PC-3 (cell line): ENCODE results near the gene FAM120B. TPM values are rescaled to one million over a fixed set of nuclear protein-coding genes. Genes with fewer than 3 reads are reported as not detected.

Source experiments
- ATAC-seq: fragments of 200-7000 bp; cut with Tn5 transposase; 2 replicates; pipeline ENCODE4 v1.9.1; 2020; ENCODE audit warnings: mild to moderate bottlenecking, moderate library complexity
- BruUV-seq: library from RNA; stranded (reverse); fragments of 400-500 nt; replicated peaks from 2 replicates; lab custom pipeline; 2021; lab: Mats Ljungman, UMichigan
- CTCF ChIA-PET: fragments of 300-600 bp; sonication (Branson Sonifier 250); formaldehyde crosslinking; loops from one replicate; lab custom pipeline; 2022; ENCODE audit warnings: antibody characterized with exemption; lab: Charles Lee
- POLR2A ChIA-PET: fragments of 300-600 bp; sonication (Branson Sonifier 250); formaldehyde crosslinking; loops from one replicate; lab custom pipeline; 2022; ENCODE audit warnings: antibody characterized with exemption; ENCODE audit not compliant: unreplicated experiment; lab: Charles Lee
- DNase-seq: peaks from one replicate; pipeline ENCODE4 v3.0.0-alpha.2; 2015
- H2AFZ ChIP-seq: fragments of 300-600 bp; sonication (generic); 2 replicates; pipeline ENCODE4 v1.6.0; 2016; ENCODE audit warnings: antibody characterized with exemption, low read length
- H3F3A ChIP-seq: fragments of 300-600 bp; sonication (generic); one replicate; pipeline ENCODE4 v1.6.0; 2017; ENCODE audit warnings: antibody characterized with exemption, low read length, control low read depth, mild to moderate bottlenecking; ENCODE audit not compliant: unreplicated experiment
- H3K27ac ChIP-seq: fragments of 300-600 bp; sonication (generic); 2 replicates; pipeline ENCODE4 v1.5.1; 2016; ENCODE audit warnings: mild to moderate bottlenecking, low read length
- H3K27me3 ChIP-seq: fragments of 300-600 bp; sonication (generic); 2 replicates; pipeline ENCODE4 v1.6.1; 2016; ENCODE audit warnings: low read length, mixed read lengths
- H3K36me3 ChIP-seq: fragments of 300-600 bp; sonication (generic); 2 replicates; pipeline ENCODE4 v1.6.1; 2016; ENCODE audit warnings: low read depth, mixed run types, low read length, mixed read lengths
- H3K4me1 ChIP-seq: fragments of 300-600 bp; sonication (generic); 2 replicates; pipeline ENCODE4 v1.5.1; 2016; ENCODE audit warnings: low read length; ENCODE audit not compliant: insufficient read depth
- H3K4me2 ChIP-seq: fragments of 300-600 bp; sonication (generic); 2 replicates; pipeline ENCODE4 v1.6.0; 2016; ENCODE audit warnings: low read length
- H3K4me3 ChIP-seq: fragments of 300-600 bp; sonication (generic); 2 replicates; pipeline ENCODE4 v1.5.1; 2016; ENCODE audit warnings: mild to moderate bottlenecking, low read length, mixed read lengths
- H3K79me2 ChIP-seq: fragments of 300-600 bp; sonication (generic); 2 replicates; pipeline ENCODE4 v1.6.1; 2017; ENCODE audit warnings: low read length, mixed read lengths
- H3K9ac ChIP-seq: fragments of 300-600 bp; sonication (generic); 2 replicates; pipeline ENCODE4 v1.6.0; 2016; ENCODE audit warnings: mild to moderate bottlenecking, low read length
- H3K9me2 ChIP-seq: fragments of 300-600 bp; sonication (generic); replicated peaks from 2 replicates; pipeline ENCODE4 v1.6.1; 2016; ENCODE audit warnings: mixed run types, low read length, mixed read lengths
- H3K9me3 ChIP-seq: fragments of 300-600 bp; sonication (generic); 2 replicates; pipeline ENCODE4 v1.6.1; 2016; ENCODE audit warnings: low read length, mixed read lengths
- H4K20me1 ChIP-seq: fragments of 300-600 bp; sonication (generic); 2 replicates; pipeline ENCODE4 v1.6.1; 2016; ENCODE audit warnings: low read length, mixed read lengths
- EZH2 ChIP-seq: fragments of 300-600 bp; sonication (generic); IDR thresholded peaks from one replicate; pipeline ENCODE4 v1.6.1; 2017; ENCODE audit warnings: antibody characterized with exemption, mild to moderate bottlenecking, low read length; ENCODE audit not compliant: unreplicated experiment
- EZH2phosphoT487 ChIP-seq: fragments of 300-600 bp; sonication (generic); IDR thresholded peaks from 2 replicates; pipeline ENCODE4 v1.6.1; 2018; ENCODE audit warnings: mild to moderate bottlenecking, antibody characterized with exemption, low read length, borderline replicate concordance
- intact Hi-C: fragments of 100-400 bp; cut with micrococcal nuclease; formaldehyde crosslinking; loops from 2 replicates; pipeline ENCODE4 v1.9.0; 2023
- total RNA-seq: library from RNA; depleted of rRNA; stranded (reverse); fragments of >200 nt; gene quantifications from 2 replicates; pipeline ENCODE4 v1.2.3, GENCODE V29; 2014
- TF ChIP-seq, protein P1 (sequence below): fragments of 300-600 bp; sonication (generic); conservative IDR thresholded peaks from 2 replicates; pipeline ENCODE4 v1.5.1; 2017; ENCODE audit warnings: antibody characterized with exemption, low read depth, mild to moderate bottlenecking, low read length

FAM120B gene
- total RNA-seq, 1 experiment from 2014 or later, result 8.7 TPM

DNA sequence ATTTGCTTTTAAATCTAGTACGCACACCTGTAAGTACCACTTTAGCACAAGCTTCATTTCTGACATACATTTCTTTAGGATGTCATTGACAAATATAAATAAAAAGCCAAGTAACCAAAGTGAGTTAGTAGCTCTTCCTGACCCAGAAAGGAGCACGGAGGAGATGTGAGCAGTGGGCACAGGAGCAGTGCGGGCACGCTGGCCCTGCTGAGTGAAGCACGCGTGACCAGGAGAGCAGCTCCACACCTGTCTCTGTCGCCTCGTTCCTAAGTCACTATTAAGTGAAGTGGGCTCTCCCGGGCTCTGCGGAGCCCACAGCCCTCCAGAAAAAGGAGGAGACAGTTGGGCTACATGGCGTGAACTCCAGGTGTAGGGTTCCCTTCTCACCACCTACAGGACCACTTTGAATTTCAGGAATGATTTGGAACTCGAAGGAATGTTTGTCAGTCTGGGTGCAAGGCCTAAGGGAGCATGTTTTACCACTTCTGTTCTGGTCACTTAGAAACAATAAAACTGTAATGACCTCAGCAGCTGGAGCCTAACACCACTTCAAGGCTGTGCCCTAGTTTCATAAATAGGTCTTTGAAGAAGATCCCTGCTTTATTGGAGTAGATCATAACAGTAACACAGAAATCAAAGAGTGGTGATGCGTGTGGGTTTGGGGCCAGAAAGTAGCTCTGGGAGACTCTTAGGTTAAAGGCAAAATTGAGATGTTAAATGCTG lies 95.9 kb downstream of the FAM120B start:
- ChIA-PET POLR2A (interaction anchor here (0.5 kb wide), 1 partner anchor 12 kb away, joined by 3 read pairs; no protein-coding TSS in a partner anchor), CTCF (no interaction called here)
- no TSS peak for BruUV-seq
- Histone ChIP-seq H3K27me3 (no peaks in the 10 kb centered on the region), H3K27ac (no peak overlapping the region), H3K79me2 (no peaks in the 10 kb centered on the region), H3K9me3 (no peaks in the 10 kb centered on the region), H2AFZ (no peak overlapping the region), H3K36me3 (no peaks in the 10 kb centered on the region), H3K9ac (no peak overlapping the region), H4K20me1 (no peaks in the 10 kb centered on the region), H3K4me3 (no peak overlapping the region), H3K4me1 (peaks cover 20% of the 10 kb centered on the region), H3K9me2 (no peaks in the 10 kb centered on the region), H3F3A (no peaks in the 10 kb centered on the region), H3K4me2 (no peak overlapping the region)
- ATAC-seq (no peak), DNase-seq (no peak)
- TF ChIP-seq, protein P1, sequence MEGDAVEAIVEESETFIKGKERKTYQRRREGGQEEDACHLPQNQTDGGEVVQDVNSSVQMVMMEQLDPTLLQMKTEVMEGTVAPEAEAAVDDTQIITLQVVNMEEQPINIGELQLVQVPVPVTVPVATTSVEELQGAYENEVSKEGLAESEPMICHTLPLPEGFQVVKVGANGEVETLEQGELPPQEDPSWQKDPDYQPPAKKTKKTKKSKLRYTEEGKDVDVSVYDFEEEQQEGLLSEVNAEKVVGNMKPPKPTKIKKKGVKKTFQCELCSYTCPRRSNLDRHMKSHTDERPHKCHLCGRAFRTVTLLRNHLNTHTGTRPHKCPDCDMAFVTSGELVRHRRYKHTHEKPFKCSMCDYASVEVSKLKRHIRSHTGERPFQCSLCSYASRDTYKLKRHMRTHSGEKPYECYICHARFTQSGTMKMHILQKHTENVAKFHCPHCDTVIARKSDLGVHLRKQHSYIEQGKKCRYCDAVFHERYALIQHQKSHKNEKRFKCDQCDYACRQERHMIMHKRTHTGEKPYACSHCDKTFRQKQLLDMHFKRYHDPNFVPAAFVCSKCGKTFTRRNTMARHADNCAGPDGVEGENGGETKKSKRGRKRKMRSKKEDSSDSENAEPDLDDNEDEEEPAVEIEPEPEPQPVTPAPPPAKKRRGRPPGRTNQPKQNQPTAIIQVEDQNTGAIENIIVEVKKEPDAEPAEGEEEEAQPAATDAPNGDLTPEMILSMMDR, result no peak
- TF ChIP-seq EZH2 (no peak), EZH2phosphoT487 (no peak)
- intact Hi-C loops, result no loop called here

DNA sequence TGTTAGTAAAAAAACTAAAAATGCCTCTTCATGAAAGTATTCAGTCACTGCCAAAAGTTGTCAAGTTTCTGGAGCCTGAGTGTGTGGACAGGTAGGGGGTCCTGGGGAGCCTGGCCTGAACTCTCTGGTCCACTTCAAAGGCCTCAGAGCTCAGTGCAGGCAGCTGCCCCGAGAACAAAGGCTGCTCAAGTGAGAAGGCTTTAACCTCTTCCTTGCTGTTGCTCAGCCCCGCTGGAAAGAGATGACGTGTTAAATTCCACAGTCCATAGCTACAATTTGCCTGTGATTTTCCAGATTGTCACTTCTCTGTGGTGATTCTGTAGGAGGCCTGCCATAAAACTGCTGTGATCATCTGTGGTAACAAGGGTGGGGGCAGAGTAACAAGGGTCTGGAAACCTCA lies 96.9 kb downstream of the FAM120B start:
- no TSS peak for BruUV-seq
- Histone ChIP-seq H3F3A (no peaks in the 10 kb centered on the region), H3K27ac (no peak overlapping the region), H3K9ac (no peak overlapping the region), H3K27me3 (no peaks in the 10 kb centered on the region), H3K4me3 (no peak overlapping the region), H2AFZ (no peak overlapping the region), H3K9me3 (no peaks in the 10 kb centered on the region), H3K4me2 (no peak overlapping the region), H4K20me1 (no peaks in the 10 kb centered on the region), H3K4me1 (peaks cover 20% of the 10 kb centered on the region), H3K79me2 (no peaks in the 10 kb centered on the region), H3K9me2 (no peaks in the 10 kb centered on the region), H3K36me3 (no peaks in the 10 kb centered on the region)
- intact Hi-C loops, result no loop called here
- no peak for DNase-seq
- TF ChIP-seq EZH2, result no peak
- TF ChIP-seq, protein P1, result no peak
- TF ChIP-seq EZH2phosphoT487, result no peak
- CTCF ChIA-PET, result no interaction called here
- POLR2A ChIA-PET, result no interaction called here
- ATAC-seq, result no peak

DNA sequence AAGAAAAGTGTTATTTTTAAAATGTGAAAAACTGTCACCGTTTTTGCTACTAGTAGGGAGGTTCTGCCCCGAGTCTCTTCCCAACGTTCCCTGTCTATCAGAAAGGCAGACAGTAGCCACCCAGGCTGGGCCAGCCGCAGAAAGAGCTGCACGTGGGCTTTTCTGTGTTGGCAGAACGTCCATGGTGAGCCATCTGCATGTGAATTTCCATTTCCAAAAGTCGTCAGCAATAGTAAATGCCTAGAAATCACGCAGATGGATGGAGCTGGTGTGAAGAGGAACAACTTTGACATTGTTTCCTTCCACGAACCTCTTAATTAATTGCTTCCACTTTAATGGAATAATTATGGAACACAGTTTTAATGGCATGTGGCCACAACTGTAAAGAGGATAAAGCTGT lies 97.5 kb downstream of the FAM120B start:
- Histone ChIP-seq H3K4me1 (peaks cover 20% of the 10 kb centered on the region), H3K9me3 (no peaks in the 10 kb centered on the region), H3K27me3 (no peaks in the 10 kb centered on the region), H3K4me2 (no peak overlapping the region), H3K9me2 (no peaks in the 10 kb centered on the region), H3K36me3 (no peaks in the 10 kb centered on the region), H4K20me1 (no peaks in the 10 kb centered on the region), H3K79me2 (no peaks in the 10 kb centered on the region), H3K27ac (no peak overlapping the region), H3K4me3 (no peak overlapping the region), H3F3A (no peaks in the 10 kb centered on the region), H3K9ac (no peak overlapping the region), H2AFZ (no peak overlapping the region)
- POLR2A ChIA-PET, result no interaction called here
- DNase-seq, result no peak
- CTCF ChIA-PET, result no interaction called here
- no TSS peak for BruUV-seq
- intact Hi-C loops, result no loop called here
- TF ChIP-seq EZH2phosphoT487 (no peak), EZH2 (no peak)
- TF ChIP-seq, protein P1, result no peak
- ATAC-seq, result no peak
